NCI-H526 (cell line): ENCODE measurements around the gene SMIM29.

Source experiments
- DNase-seq, 2 experiments: peaks; one replicate each; lab custom pipeline; 2025; lab: John Stamatoyannopoulos, UW

The SMIM29 gene

DNA sequence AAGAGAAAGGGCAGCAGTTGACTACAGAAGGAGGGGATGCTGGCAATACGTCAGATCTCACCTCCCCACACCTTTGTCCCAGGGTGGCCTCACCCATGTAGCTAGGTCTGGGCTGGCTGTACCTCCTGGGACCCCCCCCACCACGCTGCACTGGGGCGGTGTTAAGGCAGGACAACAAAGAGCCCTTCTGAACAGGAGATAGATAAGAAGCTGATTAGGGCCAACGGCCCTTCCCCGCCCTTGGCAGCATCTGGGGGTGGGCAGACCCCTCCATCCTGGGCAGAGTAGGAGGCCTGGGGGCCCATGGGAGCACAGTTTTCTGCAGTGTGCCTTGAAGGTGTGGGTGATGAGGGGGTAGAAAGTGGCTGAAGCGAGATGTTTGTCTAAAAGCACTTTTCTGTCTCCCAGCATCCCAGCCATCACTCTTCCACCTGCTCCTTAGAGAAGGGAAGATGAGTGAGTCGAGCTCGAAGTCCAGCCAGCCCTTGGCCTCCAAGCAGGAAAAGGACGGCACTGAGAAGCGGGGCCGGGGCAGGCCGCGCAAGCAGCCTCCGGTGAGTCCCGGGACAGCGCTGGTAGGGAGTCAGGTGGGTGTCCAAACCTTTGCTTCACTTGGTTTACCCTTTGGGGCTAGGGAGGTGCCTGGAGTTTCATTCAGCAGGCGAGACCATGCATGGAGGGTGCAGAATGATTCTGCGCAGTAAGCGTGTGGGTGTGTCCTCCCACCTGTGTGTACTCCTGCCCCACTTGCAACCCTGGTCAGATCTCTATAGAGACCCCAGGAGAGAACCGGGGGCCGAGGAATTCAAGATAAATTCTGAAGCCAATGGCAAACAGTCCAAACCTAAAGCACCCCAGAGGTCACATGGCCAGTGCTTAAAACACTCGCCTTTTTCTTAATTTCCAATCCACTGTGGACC lies 8.2 kb downstream of the SMIM29 start:
- no peak for DNase-seq

DNA sequence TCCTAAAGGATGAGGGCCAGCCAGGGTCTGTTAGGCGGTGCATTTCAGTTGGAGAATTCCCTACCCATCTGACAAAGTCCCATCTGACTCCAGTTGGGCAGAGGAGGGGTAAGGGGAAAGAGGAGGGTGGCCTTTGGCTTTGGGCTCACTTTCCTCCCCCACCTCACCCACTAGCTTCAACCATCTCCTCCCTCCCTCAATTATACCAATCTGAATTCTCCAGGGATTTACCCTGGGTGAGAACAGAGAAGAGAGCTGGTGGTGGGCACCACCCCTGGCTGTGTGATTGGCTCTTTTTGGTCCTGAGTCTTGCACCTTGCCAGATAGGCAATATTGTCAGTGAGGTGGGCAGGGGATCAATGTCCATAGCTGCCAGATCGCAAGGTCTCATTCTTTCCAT lies 8.9 kb downstream of the SMIM29 start:
- DNase-seq, result no peak

DNA sequence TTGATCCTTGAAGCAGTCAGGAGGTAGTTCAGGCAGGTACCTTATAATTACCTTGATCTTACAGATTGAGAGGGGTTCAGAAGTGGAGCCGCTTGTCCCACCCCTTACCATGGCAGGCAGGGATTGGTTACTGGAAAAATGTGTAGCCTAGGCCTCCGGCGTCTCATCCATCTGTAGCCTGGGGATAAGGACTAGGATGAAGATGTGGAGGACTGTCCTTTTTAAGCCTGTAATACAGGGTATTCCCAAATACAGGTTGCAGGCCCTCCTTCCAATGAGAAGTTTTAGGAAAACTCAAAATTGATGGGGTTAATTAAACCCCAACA lies 9.3 kb downstream of the SMIM29 start:
- DNase-seq, result no peak

DNA sequence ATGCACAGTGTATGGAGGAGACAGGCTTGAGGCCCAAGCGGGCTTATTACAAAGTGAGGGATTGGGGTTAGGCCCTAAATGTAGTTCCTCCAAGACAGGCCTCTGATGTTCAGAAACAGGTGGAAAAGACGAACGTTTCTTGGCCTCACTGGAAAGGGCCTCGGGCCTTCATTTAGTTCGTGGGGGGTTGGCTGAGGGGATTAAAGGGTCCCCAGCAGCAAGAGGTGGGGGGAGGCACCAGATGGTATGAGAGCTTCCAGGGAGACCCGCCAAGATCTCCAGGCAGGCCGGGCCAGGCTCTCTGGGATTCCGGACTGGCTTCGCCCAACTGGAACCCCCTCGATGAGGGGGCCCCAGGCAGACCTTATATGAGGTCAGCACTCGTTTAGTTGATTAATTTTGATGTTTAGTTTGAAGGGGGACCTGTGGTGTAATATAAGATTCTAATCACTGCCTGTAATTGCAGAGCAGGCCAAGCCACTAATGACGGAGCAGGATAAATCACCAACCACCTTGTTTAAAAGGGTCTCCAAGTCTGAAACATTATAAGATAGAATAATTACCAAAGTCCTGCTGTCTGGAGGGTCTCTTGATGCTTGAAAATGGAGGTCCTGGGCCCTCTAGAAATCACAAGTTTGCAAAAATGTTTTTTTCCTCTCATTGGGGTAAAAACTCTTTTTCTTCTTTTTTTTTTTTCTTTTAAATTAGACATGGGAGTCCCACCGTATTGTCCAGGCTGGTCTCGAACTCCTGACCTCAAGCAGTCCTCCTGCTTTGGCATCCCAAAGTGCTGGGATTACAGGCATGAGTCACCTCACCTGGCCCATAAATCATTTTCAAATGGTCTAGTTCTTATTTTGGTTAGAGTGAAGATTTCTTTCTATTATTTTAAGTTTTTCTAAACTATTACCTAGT lies 10.0 kb downstream of the SMIM29 start:
- no peak for DNase-seq

DNA sequence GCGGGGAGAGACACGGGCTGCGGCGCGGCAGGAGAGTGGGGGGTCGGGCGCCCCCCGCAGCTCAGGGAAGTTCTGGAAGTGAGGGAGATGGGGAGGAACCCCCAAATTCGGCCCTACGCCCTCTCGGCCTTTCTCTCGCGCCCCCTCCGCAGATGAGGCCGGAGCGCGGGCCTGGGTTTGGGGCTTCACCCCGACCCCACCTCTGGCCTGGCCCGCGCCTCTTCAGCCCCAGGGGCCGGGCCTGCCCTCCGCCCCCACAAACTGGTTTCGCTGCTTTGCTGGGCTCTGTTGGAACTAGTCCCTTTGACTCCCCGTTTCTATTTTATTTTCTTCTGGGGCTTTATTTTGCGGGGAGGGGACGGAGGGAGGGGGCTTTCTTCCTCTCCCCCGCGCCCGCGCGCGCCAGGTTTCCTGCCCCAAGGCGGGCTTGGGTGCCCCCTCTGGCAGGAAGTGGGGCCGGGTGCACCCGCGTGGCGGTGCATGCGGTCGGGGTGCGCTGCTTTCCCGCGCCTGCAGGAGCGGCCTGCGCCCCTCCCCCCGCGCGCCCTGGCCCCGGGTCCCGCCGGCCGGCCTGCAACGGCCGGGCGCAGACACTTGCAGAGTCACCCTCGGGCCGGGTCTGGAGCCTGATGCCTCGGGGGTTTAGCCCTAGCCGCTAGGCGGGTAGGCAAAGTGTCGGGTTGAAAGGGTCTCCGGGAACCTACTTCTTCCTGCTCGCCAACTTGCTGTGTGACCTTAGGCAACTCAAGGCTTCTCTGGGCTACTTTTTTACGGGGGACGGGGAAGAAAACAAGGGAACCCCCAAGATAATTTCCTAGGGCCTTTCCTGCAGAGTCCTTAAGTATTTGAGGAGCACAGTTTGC lies 10.9 kb downstream of the SMIM29 start:
- peak in 1 of 2 experiments; percentile 84 for DNase-seq

DNA sequence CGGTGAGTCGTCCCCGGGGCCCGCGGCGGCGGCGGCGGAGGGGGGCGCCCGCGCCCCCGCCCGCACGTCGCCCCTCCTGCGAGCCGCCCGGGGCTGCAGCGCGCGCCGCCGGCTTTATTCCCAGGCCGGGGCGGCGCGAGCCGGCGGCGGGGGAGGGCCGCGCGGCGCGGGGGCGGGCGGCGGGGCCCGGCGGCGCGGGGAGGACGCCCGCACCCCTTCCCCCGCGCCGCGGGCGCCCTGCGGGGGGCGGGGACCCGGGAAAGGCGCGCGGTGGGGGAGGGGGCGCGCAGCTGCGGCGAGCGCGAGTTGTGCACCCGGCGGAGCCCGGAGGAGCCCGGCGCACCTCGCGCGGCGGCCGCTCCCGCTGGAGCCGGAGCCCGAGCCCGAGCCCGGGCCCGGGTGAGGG lies 11.5 kb downstream of the SMIM29 start:
- DNase-seq, result peak in 1 of 2 experiments; percentile 70

DNA sequence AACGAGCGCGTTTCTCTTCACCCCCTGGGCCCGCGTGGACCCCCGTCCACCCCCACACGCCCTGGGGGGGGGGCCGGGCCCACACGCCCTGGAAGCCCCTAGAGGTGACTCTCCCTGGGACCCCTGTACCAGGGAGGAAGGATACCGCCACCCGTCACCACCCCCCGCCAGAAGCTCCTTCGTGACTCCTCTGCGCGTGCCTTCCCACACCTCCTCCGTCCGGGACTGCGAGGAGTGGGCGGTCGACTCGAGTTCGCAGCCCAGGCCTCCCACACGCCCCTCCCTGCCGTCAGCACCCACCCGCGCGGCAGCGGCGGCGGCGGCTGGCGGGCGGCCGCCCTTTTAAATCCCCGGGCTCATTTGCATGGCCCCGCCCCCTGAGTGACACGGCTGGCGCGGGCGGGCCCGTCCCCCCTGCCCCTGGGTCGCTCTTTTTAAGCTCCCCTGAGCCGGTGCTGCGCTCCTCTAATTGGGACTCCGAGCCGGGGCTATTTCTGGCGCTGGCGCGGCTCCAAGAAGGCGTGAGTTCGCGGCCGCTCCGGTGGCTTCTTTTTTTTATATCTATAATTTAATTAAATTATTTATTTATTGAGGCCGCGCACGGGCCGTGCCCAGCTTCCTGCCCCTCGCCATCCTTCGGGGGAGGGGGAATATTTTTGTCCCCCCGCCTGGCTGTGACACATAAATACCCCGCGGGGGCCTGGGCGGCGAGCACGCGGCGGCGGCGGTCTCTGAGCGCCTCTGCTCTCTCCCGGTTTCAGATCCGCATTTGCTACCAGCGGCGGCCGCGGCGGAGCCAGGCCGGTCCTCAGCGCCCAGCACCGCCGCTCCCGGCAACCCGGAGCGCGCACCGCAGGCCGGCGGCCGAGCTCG lies 12.1 kb downstream of the SMIM29 start, which contains the start of gene HMGA1:
Gene HMGA1 (plus strand): TSS at position 431 of the 873 bp plus-strand sequence. CDS start 3,908 bp downstream, outside the sequence.
- DNase-seq, result peak; percentile 79 to 93

DNA sequence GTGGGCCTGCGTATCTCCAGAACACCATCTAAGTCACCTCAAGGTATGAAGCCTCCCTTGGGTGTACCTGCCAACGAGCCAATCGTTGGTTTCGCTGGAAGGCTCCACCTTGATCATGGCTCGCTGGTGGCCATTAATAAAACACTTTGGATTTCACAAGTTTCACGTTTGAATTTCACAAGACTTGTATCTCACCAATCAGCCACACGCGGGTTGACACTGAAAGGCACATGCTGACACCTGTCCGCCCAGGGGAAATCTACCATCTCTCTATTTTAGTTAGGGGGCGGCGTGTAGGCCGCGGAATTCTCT lies 12.7 kb downstream of the SMIM29 start:
- no peak for DNase-seq

DNA sequence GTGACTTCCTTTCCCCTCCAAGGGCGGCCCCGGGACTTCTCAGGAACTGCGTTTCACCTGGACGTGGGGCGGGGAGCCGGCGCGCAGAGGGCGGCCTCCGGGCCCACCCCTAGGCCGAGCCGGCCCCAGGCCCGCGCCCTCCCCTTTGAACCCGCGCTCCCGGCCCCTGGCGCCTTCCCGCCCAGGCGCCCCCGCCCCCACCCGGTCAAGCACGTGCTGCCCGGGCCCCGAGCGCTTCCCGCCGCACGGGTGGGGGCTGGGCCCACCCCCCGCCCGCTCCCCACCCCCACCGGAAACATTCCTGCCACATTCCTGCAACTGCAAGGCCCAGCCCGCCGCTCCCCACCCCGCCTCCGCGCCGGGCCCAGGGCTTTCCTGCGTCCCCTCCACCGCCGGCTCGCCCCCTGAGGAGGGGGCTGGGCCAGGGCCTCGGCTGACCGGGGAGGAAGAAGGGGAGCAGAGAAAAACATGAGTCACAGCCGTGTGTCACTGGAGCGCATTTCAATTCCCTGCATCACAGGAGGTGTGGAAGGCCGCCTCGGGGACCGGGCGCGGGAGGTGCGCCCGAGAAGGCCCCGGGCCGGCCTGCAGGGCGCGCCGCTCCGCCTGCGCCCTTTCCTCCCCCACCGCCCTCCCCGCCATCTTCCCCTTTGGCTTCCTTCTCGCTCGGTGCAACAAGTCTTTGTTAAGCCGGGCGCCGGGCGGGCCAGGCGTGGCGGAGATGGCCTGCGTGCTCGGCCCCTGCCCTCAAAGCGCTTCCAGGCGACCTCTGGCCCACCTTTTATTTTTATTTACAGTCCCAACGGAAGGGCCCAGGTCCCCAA lies 13.3 kb downstream of the SMIM29 start:
- DNase-seq, result no peak

DNA sequence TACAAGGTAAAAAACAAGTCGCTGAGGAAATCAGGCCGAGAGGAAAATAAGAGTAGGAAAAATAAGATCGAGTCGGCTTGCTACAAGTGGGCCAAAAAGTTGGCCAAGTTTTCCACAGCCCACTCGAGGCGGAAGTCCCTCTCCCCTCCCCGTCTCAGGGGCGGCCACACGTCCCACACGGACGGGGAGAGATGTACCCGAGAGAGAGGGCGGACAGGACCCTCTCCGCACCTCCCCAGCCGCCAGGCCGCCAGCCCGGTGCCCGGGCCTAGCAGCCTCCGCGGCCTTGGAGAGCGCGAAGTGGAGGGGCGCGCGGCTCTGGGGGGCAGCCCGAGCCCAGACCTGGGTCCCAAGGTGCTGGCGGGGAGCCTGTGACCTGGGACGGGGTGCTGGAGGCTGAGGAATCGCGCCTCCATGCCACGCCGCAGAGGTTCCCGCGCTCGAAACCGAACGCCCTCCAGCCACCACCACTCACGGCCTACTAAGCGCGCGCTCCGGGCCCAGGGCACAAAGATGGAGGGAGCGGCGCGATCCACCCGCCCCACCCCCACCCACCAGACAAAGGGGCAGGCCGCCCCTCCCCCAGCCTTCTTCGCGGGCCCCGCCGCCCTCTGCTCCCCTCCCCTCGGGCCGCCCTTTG lies 14.0 kb downstream of the SMIM29 start:
- no peak for DNase-seq

DNA sequence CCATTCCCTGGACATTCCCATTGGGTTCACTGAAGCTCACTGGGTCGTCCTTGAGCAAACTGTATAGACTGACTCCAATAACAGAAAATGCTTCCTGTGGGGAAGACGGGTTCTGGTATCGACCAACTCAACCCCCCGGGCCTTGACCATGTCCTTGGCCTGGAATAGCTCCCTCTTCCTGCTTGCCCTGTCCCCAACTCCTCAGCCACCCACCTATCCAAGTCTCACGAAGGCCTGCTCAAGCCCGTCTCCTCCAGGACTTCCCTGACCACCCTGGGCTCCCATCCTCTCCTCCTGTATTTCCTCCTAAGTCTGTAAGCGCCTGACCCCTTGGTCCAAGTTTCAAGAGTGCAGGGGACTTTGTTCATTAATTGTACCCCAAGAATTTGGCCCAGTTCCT lies 14.9 kb downstream of the SMIM29 start:
- DNase-seq, result no peak

DNA sequence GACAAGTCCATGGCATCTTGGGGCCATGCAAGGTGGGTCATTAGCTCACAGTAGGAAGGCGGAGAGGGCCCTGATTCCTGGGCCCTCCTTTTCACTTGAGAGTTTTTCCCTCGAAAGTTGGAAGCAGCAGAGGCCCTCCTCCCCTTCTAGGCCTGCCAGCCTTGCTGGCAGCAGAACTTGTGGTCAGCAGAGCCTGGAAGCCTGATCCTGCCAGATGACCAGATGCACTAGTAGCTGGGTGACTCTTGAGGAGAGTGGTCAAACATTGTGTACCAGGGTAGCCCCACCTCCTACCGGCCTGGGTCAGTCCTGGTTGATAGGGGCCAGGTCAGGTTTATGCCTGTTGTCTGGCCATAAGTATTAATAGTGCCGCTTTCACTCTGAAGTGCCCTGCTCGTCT lies 15.9 kb downstream of the SMIM29 start:
- no peak for DNase-seq

DNA sequence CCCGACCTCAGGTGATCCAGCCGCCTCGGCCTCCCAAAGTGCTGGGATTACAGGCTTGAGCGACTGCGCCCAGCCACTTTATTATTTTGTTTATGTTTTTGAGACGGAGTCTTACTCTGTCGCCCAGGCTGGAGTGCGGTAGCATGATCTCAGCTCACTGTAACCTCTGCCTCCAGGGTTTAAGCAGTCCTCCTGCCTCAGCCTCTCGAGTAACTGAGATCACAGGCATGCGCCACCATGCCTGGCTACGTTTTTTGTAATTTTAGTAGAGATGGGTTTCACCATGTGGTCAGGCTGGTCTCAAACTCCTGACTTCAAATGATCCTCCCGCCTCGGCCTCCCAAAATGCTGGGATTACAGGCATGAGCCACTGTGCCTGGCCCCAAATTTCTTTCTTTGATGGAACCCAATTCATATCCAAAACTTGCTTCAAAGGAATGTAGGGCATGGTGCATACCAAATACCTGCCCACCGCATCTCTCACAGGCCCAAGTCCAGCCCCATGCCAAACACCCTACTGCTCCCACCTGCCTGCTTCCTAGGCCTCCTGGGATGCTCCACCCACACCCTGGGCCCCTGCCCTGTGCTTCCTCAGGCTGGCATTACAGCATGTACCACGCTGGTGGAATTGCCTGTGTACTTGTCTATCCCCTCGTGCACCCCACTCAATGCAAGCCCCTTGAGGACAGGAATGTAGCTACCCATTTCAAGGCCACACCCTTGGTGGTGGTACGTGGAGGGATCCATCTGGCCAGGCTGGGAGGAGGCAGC lies 17.1 kb downstream of the SMIM29 start:
- DNase-seq, result no peak

DNA sequence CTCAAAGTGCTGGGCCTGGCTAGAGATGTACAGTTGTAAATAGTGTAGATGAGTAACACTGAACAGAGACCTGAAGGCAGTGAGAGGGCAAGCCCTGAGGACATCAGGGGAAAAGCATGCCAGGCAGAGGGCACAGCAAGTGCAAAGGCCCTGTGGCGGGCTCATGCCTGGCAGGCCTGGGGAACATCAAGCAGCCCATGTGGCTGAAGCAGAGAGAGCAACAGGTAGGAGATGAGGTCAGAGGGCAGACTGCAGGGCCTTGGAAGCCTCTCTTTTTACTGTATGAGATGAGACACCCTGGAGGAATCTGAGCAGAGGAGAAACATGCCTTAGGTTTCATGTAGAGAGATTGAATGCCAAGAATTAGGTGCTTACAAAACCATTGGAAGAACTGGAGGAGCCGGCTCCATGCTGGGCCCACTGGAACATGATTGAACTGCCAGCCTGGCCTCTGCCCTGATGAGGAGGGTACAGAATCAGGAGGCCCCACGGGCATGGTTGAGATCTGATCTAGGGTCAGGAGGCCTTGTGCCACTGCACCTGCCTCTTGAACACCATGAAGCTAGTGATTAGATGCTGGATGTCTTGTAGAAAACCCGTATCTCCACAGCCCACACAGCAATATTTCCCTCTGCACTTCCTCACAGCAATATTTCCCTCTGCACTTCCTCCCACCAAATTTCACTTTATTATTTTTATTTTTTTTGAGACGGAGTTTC lies 18.0 kb downstream of the SMIM29 start:
- DNase-seq, result no peak

DNA sequence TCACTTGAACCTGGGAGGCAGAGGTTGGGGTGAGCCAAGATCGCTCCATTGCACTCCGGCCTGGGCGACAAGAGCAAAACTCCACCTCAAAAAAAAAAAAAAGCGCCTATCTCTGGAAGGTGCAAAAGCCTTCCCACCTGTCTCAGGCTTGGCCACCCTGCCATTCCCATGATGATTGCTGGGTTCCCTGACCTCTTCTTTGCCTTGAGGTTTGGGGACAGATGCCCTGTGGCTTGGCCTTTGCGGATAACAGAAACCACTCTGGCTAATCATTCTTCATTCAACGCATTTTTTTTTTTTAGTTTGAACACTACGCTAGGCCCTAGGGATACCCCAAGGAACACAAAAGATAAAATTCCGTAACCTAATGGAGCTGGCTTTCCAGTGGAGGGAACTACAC lies 18.9 kb downstream of the SMIM29 start:
- DNase-seq, result no peak

DNA sequence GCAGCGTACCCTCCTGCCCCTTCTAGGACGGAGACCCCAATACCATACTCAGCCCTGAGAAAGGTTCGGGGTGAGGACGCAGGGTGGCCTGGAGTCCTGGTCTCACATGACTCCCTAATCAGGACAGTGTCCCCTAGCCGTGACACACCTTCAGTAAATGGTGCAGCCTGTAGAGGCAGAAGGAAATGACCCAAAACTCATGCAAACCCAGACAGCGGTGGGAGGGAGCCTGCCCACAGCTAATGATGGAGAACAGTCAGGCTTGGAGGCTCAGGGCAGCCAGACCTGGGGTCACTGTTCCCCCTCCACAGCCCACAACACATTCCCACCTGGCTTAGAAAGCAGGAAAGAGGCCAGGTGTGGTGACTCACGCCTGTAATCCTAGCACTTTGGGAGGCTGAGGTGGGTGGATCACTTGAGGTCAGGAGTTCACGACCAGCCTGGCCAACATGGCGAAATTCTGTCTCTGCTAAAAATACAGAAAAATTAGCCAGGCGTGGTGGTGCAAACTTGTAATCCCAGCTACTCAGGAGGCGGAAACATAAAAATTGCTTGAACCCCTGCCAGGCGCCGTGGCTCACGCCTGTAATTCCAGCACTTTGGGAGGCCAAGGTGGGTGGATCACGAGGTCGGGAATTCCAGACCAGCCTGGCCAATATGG lies 20.9 kb downstream of the SMIM29 start:
- no peak for DNase-seq

DNA sequence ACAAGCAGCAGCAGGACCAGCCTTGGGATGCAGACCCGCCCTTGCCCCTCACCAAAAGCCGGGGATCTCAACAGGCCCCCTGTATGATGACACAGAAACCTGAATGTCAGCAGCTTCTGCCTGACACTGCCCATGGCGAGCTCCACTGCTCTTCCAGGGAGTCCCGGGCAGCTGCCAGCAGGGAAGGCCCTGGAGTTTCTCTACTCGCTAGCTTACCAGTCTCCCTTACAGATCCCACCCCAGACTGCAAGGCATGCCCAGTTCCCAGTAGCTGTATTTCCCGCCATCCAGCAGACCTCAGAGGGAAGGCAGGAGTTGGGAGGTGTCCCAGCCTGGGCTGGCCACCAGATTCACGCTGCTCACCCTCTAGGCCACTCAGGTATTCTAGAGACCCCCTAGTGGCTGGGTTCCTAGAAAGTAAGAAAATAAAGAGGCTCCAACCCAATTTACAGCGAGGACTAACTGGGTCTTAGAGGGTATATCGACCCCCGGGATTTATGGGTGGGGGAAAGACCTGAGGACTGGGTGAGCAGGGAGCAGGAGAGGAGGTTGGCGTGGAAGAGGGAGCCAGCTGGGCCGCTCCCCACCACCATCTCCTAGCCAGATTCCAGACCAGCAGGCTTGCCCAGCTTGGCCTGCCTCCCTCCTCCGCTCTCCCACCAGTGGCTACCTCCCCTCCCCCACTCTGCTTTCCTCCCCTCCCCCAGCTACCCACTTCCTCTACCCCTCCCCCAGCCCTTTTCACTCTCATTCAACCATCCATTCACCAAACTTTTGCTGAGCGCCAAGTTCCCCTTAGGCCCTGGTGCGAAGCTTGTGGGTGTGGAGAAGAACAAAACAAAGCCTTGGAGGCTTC lies 21.8 kb downstream of the SMIM29 start:
- DNase-seq, result no peak
